Ectodermal cell (in vitro differentiated cells): ENCODE data around the gene PLPP1.

ENCODE experiments used
- H3K27ac ChIP-seq: 2 replicates; pipeline ENCODE4 v1.7.0; 2013; ENCODE audit warnings: mild to moderate bottlenecking, low read depth, low read length; ENCODE audit not compliant: insufficient read depth, poor library complexity, severe bottlenecking
- H3K27me3 ChIP-seq: 2 replicates; pipeline ENCODE4 v1.7.0; 2013; ENCODE audit warnings: mild to moderate bottlenecking, low read length; ENCODE audit not compliant: insufficient read depth, control insufficient read depth, poor library complexity, severe bottlenecking
- H3K36me3 ChIP-seq: one replicate; pipeline ENCODE4 v1.7.0; 2013; ENCODE audit warnings: low read length; ENCODE audit not compliant: control insufficient read depth, insufficient read depth
- H3K4me1 ChIP-seq: one replicate; pipeline ENCODE4 v1.7.0; 2013; ENCODE audit warnings: low read length; ENCODE audit not compliant: control insufficient read depth, insufficient read depth
- H3K4me3 ChIP-seq: 2 replicates; pipeline ENCODE4 v1.7.0; 2013; ENCODE audit warnings: low read depth, low read length, control low read depth; ENCODE audit not compliant: insufficient read depth
- H3K9me3 ChIP-seq: 2 replicates; pipeline ENCODE4 v1.7.0; 2013; ENCODE audit warnings: mild to moderate bottlenecking, low read length, moderate library complexity; ENCODE audit not compliant: control insufficient read depth
- WGBS, 2 experiments: methylation state at CpG; one replicate each; pipeline ENCODE4 v1.1.7; 2013; ENCODE audit warnings: missing lambda C conversion rate in 2 of 2; 5-methylcytosine and 5-hydroxymethylcytosine counted together

Gene PLPP1

DNA sequence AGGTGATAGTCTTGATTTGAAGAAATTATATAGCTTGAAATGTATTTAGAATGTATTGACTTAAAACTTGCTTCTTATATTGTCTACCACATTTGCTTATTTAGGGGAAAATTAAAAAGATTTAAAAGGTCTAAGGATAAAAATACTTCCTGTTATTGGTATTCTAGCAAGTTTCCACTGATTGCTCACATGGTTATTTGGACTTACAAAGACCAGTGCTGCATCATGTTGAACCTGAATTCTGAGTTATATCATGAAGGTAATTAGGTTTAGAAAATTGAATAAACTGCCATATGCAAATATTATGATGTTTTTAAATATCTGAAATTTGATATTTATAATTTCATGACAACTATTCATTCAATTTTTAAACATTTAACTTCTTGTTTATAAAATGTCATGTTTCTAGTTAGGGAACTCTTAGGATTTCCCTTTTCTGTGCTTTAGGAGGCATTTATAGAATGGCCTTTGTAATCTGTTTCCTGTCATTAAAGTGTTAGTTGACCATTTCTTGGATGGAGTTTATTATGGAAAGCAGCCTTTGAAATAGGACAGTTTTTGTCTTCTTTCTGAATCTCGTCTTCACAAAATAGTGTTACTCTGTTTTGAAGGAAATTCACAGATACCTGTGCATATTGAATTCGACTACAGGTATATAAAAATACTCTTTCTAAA is 141.1 kb downstream of the PLPP1 start:
- no CpG with 5 or more reads among the region's 2 CpGs for whole genome bisulfite sequencing, 2 experiments
- H3K27me3 ChIP-seq = no peaks in the 10 kb centered on the region
- H3K36me3 ChIP-seq = peaks cover 25% of the 10 kb centered on the region
- H3K4me1 ChIP-seq = no peaks in the 10 kb centered on the region
- H3K27ac ChIP-seq = no peak overlapping the region
- H3K4me3 ChIP-seq = no peak overlapping the region
- H3K9me3 ChIP-seq = peaks cover 3% of the 10 kb centered on the region

DNA sequence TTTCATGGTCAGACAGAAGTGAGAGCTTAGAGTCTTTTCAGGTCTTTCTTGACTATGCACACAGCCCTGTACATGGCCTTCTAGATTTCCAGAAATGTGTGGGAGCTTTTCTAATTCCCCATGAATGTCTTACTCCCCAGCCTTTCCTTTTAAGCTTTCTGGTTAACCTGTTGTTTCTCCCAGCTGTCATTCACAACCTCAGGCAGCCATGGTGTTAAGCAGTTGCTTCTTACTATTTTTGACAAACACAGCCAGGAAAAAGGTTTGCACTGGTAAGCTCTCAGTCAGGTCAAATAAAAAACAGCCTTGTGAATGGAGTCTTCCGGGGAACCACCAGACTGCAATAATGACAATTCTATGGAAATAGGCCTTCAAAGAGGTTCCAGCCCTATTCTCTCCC is 142.1 kb downstream of the PLPP1 start:
- no peaks in the 10 kb centered on the region for H3K27me3 ChIP-seq
- H3K27ac ChIP-seq = no peak overlapping the region
- peaks cover 25% of the 10 kb centered on the region for H3K36me3 ChIP-seq
- H3K4me3 ChIP-seq = no peak overlapping the region
- 89 to 93% methylated on average over 1 of the region's 1 CpG for WGBS, 2 experiments
- no peaks in the 10 kb centered on the region for H3K4me1 ChIP-seq
- H3K9me3 ChIP-seq = peaks cover 3% of the 10 kb centered on the region

DNA sequence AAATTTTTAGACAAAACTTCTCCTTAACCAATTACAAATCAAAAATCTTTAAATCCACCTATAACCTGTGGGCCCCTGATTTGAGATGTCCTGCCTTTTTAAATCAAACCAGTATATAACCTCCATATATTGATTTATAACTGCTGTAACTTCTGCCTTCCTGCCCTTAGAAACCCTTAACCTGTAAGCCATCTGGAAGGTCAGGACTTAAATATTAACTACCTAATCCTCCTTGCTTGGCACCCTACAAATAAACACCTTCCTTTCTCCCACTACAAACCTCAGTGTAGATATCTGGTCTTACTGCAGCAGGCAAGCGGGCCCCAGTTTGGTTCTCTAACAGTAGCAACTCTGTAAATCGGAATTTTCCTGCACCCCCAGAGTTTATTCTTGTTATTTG is 143.1 kb downstream of the PLPP1 start:
- H3K4me3 ChIP-seq = no peak overlapping the region
- H3K27me3 ChIP-seq = no peaks in the 10 kb centered on the region
- WGBS, 2 experiments = 98 to 100% methylated on average over 2 of the region's 2 CpGs
- H3K9me3 ChIP-seq = peaks cover 3% of the 10 kb centered on the region
- no peak overlapping the region for H3K27ac ChIP-seq
- H3K36me3 ChIP-seq = peaks cover 25% of the 10 kb centered on the region
- no peaks in the 10 kb centered on the region for H3K4me1 ChIP-seq

DNA sequence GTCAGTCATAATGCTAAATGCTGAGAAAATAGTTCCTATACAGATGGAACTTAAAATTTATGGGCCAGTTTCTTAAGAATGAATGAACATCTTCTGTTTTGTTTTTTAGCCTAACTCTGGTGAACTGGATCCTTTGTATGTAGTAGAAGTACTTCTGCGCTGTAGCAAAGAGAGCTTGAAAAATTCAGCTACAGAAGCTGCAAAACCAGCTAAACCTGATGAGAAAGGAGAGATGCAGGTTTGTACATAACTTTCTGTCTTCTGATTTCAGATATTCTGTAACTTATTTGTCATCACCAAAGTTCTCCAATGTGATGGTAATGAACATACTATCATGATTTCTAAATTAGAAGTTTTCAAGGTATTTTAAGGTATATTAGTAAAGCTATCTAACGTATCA is 146.9 kb downstream of the PLPP1 start:
- no peaks in the 10 kb centered on the region for H3K27me3 ChIP-seq
- H3K4me1 ChIP-seq = no peaks in the 10 kb centered on the region
- H3K9me3 ChIP-seq = peaks cover 3% of the 10 kb centered on the region
- WGBS, 2 experiments = 95 to 97% methylated on average over 1 of the region's 2 CpGs
- H3K27ac ChIP-seq = no peak overlapping the region
- H3K4me3 ChIP-seq = no peak overlapping the region
- peaks cover 20% of the 10 kb centered on the region for H3K36me3 ChIP-seq

DNA sequence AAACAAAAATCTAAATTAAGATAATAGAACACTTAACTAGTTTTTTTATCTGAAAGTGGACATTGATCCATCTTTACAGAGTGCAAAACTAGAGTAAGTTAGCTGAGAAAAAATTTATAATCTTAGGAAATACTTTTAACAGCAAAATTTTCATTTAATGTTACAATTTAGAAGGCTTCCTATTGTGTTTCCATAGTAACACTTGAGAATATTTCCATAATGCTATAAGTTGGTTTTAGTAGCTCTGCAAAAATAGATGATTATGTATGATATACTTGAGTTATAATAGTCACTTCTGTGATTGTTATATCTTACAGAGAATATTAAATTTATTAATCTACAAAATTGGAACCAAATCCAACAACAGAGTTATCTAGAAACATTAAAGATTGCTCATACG is 148.4 kb downstream of the PLPP1 start:
- no peaks in the 10 kb centered on the region for H3K27me3 ChIP-seq
- no peaks in the 10 kb centered on the region for H3K4me1 ChIP-seq
- 100% methylated on average over 1 of the region's 1 CpG for WGBS, 2 experiments
- no peak overlapping the region for H3K4me3 ChIP-seq
- H3K9me3 ChIP-seq = no peaks in the 10 kb centered on the region
- no peak overlapping the region for H3K27ac ChIP-seq
- H3K36me3 ChIP-seq = peaks cover 11% of the 10 kb centered on the region

DNA sequence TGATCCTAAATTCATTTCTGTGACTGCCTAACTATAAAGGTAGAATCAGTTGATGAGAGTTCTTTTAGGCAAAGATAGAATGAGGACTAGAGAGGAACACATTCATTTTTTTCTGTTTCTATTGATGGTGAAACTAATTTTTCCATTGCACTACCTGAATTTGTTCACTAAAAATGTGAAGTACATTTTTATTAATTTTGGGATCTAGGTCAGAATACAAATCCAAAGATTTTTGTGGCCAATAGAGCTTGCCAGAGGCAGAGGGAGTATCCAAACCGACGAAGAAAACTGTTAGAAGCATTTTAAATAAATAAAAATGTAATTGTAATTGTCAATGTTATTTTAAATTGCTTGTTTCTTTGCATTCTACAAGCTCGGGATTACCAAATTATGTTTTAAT is 148.9 kb downstream of the PLPP1 start:
- Histone ChIP-seq H3K4me3 (no peak overlapping the region), H3K27ac (no peak overlapping the region), H3K27me3 (no peaks in the 10 kb centered on the region), H3K4me1 (no peaks in the 10 kb centered on the region), H3K36me3 (peaks cover 6% of the 10 kb centered on the region), H3K9me3 (no peaks in the 10 kb centered on the region)
- WGBS, 2 experiments = 93 to 100% methylated on average over 2 to 3 of the region's 3 CpGs

DNA sequence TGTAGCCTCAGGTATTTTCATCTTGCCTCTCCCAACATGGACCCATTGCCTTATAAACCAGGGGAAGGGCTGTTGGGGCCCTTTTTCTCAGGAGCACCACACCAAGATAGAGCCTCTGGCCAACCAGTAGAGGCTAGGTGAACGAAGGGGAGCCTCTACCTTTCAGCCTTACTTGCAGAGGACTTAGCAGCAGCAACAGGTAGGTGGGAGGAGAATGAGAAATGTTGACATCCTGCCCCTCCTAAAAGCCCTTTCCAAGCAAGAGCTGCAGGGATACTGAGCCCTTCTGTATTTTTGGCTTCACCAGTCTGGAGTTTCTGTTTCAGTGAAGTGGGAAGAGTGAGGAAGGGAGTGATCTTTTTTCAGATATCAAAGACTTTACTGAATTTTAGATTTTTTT is 149.5 kb downstream of the PLPP1 start:
- Histone ChIP-seq H3K9me3 (no peaks in the 10 kb centered on the region), H3K36me3 (peaks cover 11% of the 10 kb centered on the region), H3K27ac (no peak overlapping the region), H3K27me3 (no peaks in the 10 kb centered on the region), H3K4me3 (no peak overlapping the region), H3K4me1 (no peaks in the 10 kb centered on the region)
- 90 to 93% methylated on average over 1 of the region's 1 CpG for WGBS, 2 experiments

DNA sequence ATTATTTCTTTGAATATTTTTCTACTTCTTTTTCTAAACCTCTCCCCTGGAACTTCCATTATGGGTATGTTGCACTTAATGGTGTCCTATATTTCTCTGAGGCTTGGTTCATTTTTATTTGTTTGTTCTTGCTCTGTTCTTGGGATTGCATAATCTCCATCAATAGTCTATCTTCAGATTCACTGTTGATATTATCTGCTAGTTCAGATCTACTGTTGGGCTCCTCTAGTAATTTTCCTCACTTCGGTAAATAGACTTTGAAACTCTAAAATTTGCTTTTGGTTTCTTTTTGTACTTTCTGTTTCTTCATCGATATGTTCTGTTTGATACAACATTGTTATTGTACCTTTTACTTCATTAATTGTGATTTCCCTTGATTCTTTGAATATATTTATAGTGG is 150.7 kb downstream of the PLPP1 start:
- WGBS, 2 experiments = 100% methylated on average over 1 of the region's 2 CpGs
- no peak overlapping the region for H3K27ac ChIP-seq
- no peaks in the 10 kb centered on the region for H3K27me3 ChIP-seq
- H3K36me3 ChIP-seq = peaks cover 14% of the 10 kb centered on the region
- H3K4me1 ChIP-seq = no peaks in the 10 kb centered on the region
- no peaks in the 10 kb centered on the region for H3K9me3 ChIP-seq
- H3K4me3 ChIP-seq = no peak overlapping the region

DNA sequence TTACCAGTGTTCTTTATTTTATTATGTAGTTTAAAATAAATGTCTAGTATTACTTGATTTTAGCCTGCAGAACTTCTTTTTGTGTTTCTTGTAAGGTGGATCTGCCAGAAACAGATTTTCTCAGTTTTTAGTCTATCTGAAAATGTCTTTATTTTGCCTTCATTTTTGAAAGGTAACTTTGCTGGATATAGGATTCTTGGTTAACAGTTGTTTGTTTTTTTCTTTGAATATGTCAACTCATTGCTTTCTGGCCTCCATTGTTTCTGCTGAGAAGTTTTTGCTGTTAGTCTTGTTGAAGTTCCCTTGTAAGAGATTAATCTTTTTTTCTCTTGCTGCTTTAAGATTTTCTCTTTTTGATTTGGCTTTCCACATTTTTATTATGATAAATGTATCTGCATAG is 151.5 kb downstream of the PLPP1 start:
- Histone ChIP-seq H3K36me3 (peaks cover 14% of the 10 kb centered on the region), H3K4me3 (no peak overlapping the region), H3K4me1 (no peaks in the 10 kb centered on the region), H3K27ac (no peak overlapping the region), H3K9me3 (no peaks in the 10 kb centered on the region), H3K27me3 (no peaks in the 10 kb centered on the region)

DNA sequence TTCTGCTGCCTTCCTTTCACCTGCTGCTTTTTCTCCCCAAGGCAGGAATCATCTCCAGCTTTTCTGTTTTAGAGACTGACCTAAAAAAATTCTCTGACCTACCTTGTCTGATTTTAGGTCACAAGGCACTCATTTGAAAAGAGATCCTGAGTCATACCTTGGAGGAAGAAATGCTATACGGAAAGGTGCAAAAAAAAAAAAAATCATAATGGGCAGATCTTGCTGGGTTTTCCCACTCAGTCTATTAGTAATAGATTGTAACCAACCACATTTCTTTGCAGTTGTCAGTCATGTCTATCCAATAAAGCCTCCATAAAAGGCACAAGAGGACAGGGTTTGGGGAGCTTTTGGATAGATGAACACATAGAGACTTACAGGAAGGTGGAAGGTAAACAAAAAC is 157.0 kb downstream of the PLPP1 start:
- H3K36me3 ChIP-seq = peaks cover 15% of the 10 kb centered on the region
- WGBS, 2 experiments = 90 to 100% methylated on average over 1 of the region's 1 CpG
- no peak overlapping the region for H3K27ac ChIP-seq
- H3K27me3 ChIP-seq = no peaks in the 10 kb centered on the region
- H3K9me3 ChIP-seq = no peaks in the 10 kb centered on the region
- no peak overlapping the region for H3K4me3 ChIP-seq
- H3K4me1 ChIP-seq = no peaks in the 10 kb centered on the region
